GM18951 (cell line): Measurements from ENCODE around the gene TTLL10.

Source experiments
- POLR2A ChIP-seq: IDR thresholded peaks from 4 replicates; pipeline ENCODE4 v1.6.1; 2011; ENCODE audit warnings: mild to moderate bottlenecking; ENCODE audit not compliant: insufficient read length, insufficient read depth; ENCODE audit errors: extremely low read depth
- in situ Hi-C: fragments of 300-500 bp; cut with MboI; formaldehyde crosslinking; loops from one replicate; pipeline ENCODE4 v1.12.0; 2022; ENCODE audit warnings: low sequenced_read_pairs, mixed read lengths, inconsistent platforms; ENCODE audit not compliant: unreplicated experiment

Gene TTLL10

GRCh38 chr1:1228596-1229321 lies 55.1 kb downstream of the TTLL10 start:
- no peak for TF ChIP-seq POLR2A
- in situ Hi-C loops = no loop called here

DNA sequence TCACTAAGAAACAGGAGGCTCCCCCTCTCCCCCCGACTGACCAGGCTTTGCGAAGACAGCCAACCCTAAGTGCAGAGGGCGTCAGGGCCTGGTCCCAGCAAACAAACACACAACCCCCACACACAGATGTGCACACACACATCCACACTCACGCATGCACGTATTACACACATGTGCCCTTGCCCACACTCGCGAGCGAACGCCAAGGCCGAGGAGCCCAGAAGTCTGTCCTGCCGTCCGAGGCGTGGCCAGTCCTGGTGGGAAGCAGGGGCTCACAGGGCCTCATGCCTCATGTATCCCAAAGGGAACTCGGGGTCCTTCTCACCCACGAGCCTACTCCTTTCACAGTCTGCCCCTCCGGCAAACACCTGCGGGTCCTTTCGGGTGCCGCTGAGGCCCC lies 56.1 kb downstream of the TTLL10 start:
- in situ Hi-C loops = no loop called here
- TF ChIP-seq POLR2A = no peak

- TF ChIP-seq POLR2A = no peak
- in situ Hi-C loops = no loop called here
Observed at GRCh38 chr1:1230656-1231399, 57.1 kb downstream of the TTLL10 start.

DNA sequence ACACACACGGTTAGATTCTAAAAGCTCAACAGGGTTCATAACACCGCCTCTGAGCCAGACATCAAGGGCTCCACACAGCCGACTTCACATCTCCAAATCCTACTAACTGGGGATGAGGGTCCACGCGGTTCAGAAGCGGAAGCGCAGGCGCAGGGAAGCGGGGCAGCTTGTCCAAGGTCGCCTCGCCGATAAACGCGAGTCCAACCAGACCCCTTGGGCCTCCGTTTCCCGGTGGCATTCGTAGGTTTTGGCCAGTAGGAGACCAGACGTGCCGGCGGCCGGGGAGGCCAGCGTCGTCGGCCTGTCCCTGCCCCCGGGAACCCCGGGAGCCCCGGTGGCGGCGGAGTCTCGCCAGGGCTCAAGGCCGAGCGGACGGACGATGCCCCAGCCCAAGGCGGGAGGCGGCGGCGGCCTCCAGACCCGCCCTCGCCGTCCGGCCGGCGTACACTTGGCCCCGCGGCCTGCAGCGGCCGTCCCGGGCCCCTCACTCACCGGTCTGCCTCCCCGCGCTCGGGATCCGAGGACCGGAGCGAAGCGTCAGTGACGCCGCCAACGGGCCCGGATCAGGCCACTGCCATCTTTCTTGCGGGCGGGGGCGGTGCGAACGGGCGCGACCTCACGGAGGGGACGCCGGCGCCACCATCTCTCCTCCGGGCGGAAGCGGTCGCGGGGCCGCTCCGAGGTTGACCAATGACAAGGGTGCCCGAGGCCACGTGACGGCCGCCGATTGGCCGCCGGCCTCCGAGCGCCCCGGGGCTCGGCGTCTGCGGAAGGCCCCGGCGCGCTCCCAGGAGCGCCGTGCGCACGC lies 57.9 kb downstream of the TTLL10 start, which contains the start of gene SDF4:
Gene SDF4 (minus strand): TSS at position 602 of the 808 bp plus-strand sequence. CDS start 3,229 bp downstream, outside the sequence.
- TF ChIP-seq POLR2A = peak; percentile 94
- in situ Hi-C loops = no loop called here

- in situ Hi-C loops = no loop called here
- peak; percentile 85 for TF ChIP-seq POLR2A
Observed at GRCh38 chr1:1232208-1232795, 58.6 kb downstream of the TTLL10 start, which contains the start of gene B3GALT6. Gene B3GALT6, plus strand, starts transcription at chr1:1232237. Its CDS starts 42 bp downstream, at chr1:1232279.

- in situ Hi-C loops = no loop called here
- no peak for TF ChIP-seq POLR2A
Observed at GRCh38 chr1:1232796-1233566, 59.3 kb downstream of the TTLL10 start.

DNA sequence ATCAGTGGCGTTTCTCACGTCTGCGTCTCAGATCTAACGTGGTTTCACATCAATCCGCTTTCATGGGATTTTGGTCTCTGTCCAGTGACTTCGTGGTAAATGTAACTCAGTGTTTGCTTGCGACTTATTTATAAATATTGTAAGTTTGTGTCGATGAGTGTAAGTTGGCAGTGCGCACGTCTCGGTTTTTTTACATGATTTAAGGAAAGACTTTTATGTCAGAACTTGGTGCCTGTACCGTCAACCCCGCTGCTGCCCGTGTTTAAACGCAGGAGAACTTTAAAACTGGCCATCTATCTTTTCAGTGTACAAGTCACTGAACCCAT lies 59.9 kb downstream of the TTLL10 start:
- TF ChIP-seq POLR2A = no peak
- in situ Hi-C loops = no loop called here

- TF ChIP-seq POLR2A = no peak
- in situ Hi-C loops = no loop called here
Observed at GRCh38 chr1:1234180-1234808, 60.6 kb downstream of the TTLL10 start.

GRCh38 chr1:1235016-1235744 lies 61.5 kb downstream of the TTLL10 start:
- no peak for TF ChIP-seq POLR2A
- in situ Hi-C loops = no loop called here

DNA sequence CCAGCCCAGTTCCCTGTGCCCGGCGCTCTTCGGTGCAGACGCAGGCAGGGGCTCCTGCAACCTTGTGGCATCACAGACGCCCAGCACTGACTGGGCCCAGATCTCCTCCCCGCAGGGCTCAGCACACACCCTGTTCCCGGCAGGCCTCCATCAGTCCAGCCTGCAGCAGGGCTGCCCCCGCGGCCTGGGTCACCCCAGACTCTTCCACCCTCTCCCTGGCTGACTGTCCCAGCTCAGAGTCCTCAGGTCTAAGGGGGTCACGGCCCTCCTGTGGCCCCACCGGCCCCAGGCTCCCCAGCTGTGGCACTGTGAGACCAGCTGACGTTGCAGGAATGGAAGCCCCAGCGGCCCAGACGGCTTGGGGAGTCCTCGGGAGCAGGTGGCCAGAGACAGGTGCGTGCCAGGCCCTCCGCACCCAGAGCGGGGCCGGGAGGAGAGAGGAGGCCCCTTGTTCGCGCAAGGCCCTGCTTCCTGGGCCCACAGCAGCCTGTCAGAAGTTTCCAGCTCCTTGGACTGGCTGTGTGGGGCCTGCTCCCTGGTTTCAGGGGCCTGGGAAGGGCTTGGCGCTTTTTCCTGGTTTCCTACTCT lies 62.6 kb downstream of the TTLL10 start:
- in situ Hi-C loops = no loop called here
- no peak for TF ChIP-seq POLR2A
